HCT116 (cell line): ENCODE data around the gene P2RX7. TPM values are rescaled to one million over a fixed set of nuclear protein-coding genes. Genes with fewer than 3 reads are reported as not detected.
"Not testable (repeated sequence)": the region's sequence is repeated elsewhere in the genome, so short reads cannot be mapped to it uniquely, and the experiment has no call there.

ENCODE experiments used
- ATAC-seq: fragments of 200-7000 bp; cut with Tn5 transposase; 2 replicates; pipeline ENCODE4 v1.9.1; 2020; ENCODE audit warnings: mild to moderate bottlenecking, moderate library complexity
- BruUV-seq: library from RNA; stranded (reverse); fragments of 400-500 nt; replicated peaks from 2 replicates; lab custom pipeline; 2021; lab: Mats Ljungman, UMichigan
- CTCF ChIA-PET: fragments of 300-600 bp; sonication (Branson Sonifier 250); formaldehyde crosslinking; loops from one replicate; lab custom pipeline; 2021; ENCODE audit warnings: antibody characterized with exemption; lab: Charles Lee
- POLR2A ChIA-PET: fragments of 300-600, 350-600 bp; sonication (Branson Sonifier 250); formaldehyde crosslinking; loops from one replicate; lab custom pipeline; 2021; ENCODE audit warnings: antibody characterized with exemption; lab: Charles Lee
- RAD21 ChIA-PET, 2 experiments: fragments of 300-600 bp; sonication (Branson Sonifier 250); formaldehyde crosslinking; loops; one replicate each; lab custom pipeline; 2023; ENCODE audit warnings: low total read pairs in 2 of 2; ENCODE audit not compliant: uncharacterized antibody in 2 of 2, unreplicated experiment in 2 of 2, low non-redundant PET in 1 of 2; lab: Charles Lee
- DNase-seq: peaks from one replicate; pipeline ENCODE4 v3.0.0-alpha.2; 2010; ENCODE audit warnings: low read depth, low spot score
- H2AFZ ChIP-seq: fragments of 200-600 bp; shearing (Covaris generic), sonication (generic); 2 replicates; pipeline ENCODE4 v1.6.1; 2017; ENCODE audit warnings: low read depth, mixed run types, mixed read lengths, antibody characterized with exemption, low read length; ENCODE audit not compliant: poor library complexity, severe bottlenecking
- H3K27ac ChIP-seq: 2 replicates; pipeline ENCODE4 v1.5.1; 2012; ENCODE audit warnings: low read depth, low read length
- H3K27me3 ChIP-seq: fragments of 200-600 bp; sonication (generic); 2 replicates; pipeline ENCODE4 v1.6.1; 2016; ENCODE audit warnings: mixed run types, low read length, mixed read lengths; ENCODE audit not compliant: insufficient read depth
- H3K36me3 ChIP-seq, 2 experiments: fragments of 200-500 bp in 1 of 2; fragments of 200-600 bp in 1 of 2; sonication (Bioruptor generic) in 1 of 2; sonication (generic) in 1 of 2; 2 replicates each; pipeline versions ENCODE4 v1.5.1 to v1.6.1; 2014 to 2016; ENCODE audit warnings: low read length in 2 of 2, inconsistent platforms in 1 of 2, mixed read lengths in 1 of 2, mixed run types in 1 of 2; ENCODE audit not compliant: insufficient read depth in 2 of 2, control insufficient read depth in 1 of 2
- H3K4me1 ChIP-seq, 2 experiments: fragments of 200-600 bp in 1 of 2; sonication (generic) in 1 of 2; 2 replicates each; pipeline versions ENCODE4 v1.5.1 to v1.6.1; 2012 to 2017; ENCODE audit warnings: low read length in 2 of 2, inconsistent platforms in 1 of 2, mild to moderate bottlenecking in 1 of 2, mixed read lengths in 1 of 2, mixed run types in 1 of 2, moderate library complexity in 1 of 2; ENCODE audit not compliant: insufficient read depth in 2 of 2, control insufficient read depth in 1 of 2
- H3K4me2 ChIP-seq: fragments of 200-600 bp; sonication (generic); 2 replicates; pipeline ENCODE4 v1.6.1; 2017; ENCODE audit warnings: mixed run types, low read length, mixed read lengths
- H3K4me3 ChIP-seq, 2 experiments: fragments of 200-600 bp in 1 of 2; sonication (generic) in 1 of 2; replicated peaks in 1 of 2; 2 replicates each; pipeline ENCODE4 v1.5.1; 2011 to 2016; ENCODE audit warnings: low read length in 2 of 2, control low read depth in 1 of 2, low read depth in 1 of 2, mild to moderate bottlenecking in 1 of 2, mixed read lengths in 1 of 2, mixed run types in 1 of 2
- H3K79me2 ChIP-seq: fragments of 200-600 bp; sonication (generic); 2 replicates; pipeline ENCODE4 v1.6.1; 2017; ENCODE audit warnings: mild to moderate bottlenecking, mixed run types, low read length, moderate library complexity, mixed read lengths; ENCODE audit not compliant: insufficient read depth
- H3K9ac ChIP-seq: fragments of 200-600 bp; sonication (generic); 2 replicates; pipeline ENCODE4 v1.6.1; 2016; ENCODE audit warnings: low read length, mixed read lengths
- H3K9me2 ChIP-seq: fragments of 200-600 bp; sonication (generic), shearing (Covaris generic); 2 replicates; pipeline ENCODE4 v1.6.1; 2017; ENCODE audit warnings: mixed run types, mild to moderate bottlenecking, moderate library complexity; ENCODE audit not compliant: insufficient read depth
- H3K9me3 ChIP-seq, 2 experiments: fragments of 200-500 bp in 1 of 2; fragments of 200-600 bp in 1 of 2; sonication (Bioruptor generic) in 1 of 2; sonication (generic) in 1 of 2; 2 replicates each; pipeline ENCODE4 v1.6.1; 2014 to 2017; ENCODE audit warnings: low read length in 2 of 2, mixed read lengths in 2 of 2, inconsistent platforms in 1 of 2, low read depth in 1 of 2, mild to moderate bottlenecking in 1 of 2, mixed run types in 1 of 2, moderate library complexity in 1 of 2; ENCODE audit not compliant: control insufficient read depth in 1 of 2, insufficient read depth in 1 of 2
- H4K20me1 ChIP-seq: fragments of 200-600 bp; sonication (generic), shearing (Covaris generic); 2 replicates; pipeline ENCODE4 v1.6.1; 2017; ENCODE audit warnings: mixed run types, mild to moderate bottlenecking, moderate library complexity; ENCODE audit not compliant: insufficient read depth
- EGR1 ChIP-seq: IDR thresholded peaks from 2 replicates; pipeline ENCODE4 v1.6.1; 2012; ENCODE audit warnings: low read depth
- EZH2phosphoT487 ChIP-seq: fragments of 200-600 bp; IDR thresholded peaks from 2 replicates; pipeline ENCODE4 v1.6.1; 2018; ENCODE audit warnings: antibody characterized with exemption, borderline replicate concordance
- FOSL1 ChIP-seq: IDR thresholded peaks from 2 replicates; pipeline ENCODE4 v1.6.1; 2012; ENCODE audit warnings: low read depth
- JUND ChIP-seq: IDR thresholded peaks from 2 replicates; pipeline ENCODE4 v1.6.1; 2012
- POLR2A ChIP-seq: IDR thresholded peaks from 2 replicates; pipeline ENCODE4 v1.7.0; 2011; ENCODE audit warnings: borderline replicate concordance; ENCODE audit not compliant: insufficient read depth, insufficient read length; ENCODE audit errors: extremely low read depth
- REST ChIP-seq: IDR thresholded peaks from 2 replicates; pipeline ENCODE4 v1.6.1; 2012; ENCODE audit warnings: low read depth
- SIN3A ChIP-seq: IDR thresholded peaks from 2 replicates; pipeline ENCODE4 v1.6.1; 2012; ENCODE audit warnings: low read depth
- YY1 ChIP-seq: IDR thresholded peaks from 2 replicates; pipeline ENCODE4 v1.6.1; 2011; ENCODE audit warnings: low read length, low read depth, moderate library complexity, mild to moderate bottlenecking; ENCODE audit not compliant: insufficient replicate concordance; ENCODE audit errors: extremely low read depth
- ZNF274 ChIP-seq: fragments of 200-500 bp; sonication (Bioruptor generic); IDR thresholded peaks from 2 replicates; pipeline ENCODE4 v1.6.1; 2014; ENCODE audit warnings: mild to moderate bottlenecking, low read depth, low read length, inconsistent platforms
- intact Hi-C: fragments of 100-400 bp; cut with micrococcal nuclease; formaldehyde crosslinking; loops from 2 replicates; pipeline ENCODE4 v1.10.0; 2022
- total RNA-seq: library from RNA; stranded (reverse); gene quantifications from one replicate; pipeline ENCODE4 v1.2.1, GENCODE V29; 2021; ENCODE audit not compliant: unreplicated experiment
- TF ChIP-seq, protein P1 (sequence below), 3 experiments: fragments of 200-600 bp in 1 of 3; sonication (generic) in 1 of 3; IDR thresholded peaks in 2 of 3; conservative IDR thresholded peaks in 1 of 3; 2 replicates each; pipeline ENCODE4 v1.5.1; 2012 to 2017; ENCODE audit warnings: low read depth in 2 of 3, low read length in 2 of 3, antibody characterized with exemption in 1 of 3, borderline replicate concordance in 1 of 3, control low read depth in 1 of 3, mild to moderate bottlenecking in 1 of 3, mixed read lengths in 1 of 3, mixed run types in 1 of 3, moderate library complexity in 1 of 3; ENCODE audit not compliant: insufficient read depth in 1 of 3
- TF ChIP-seq, protein P2 (sequence below): IDR thresholded peaks from 2 replicates; pipeline ENCODE4 v1.6.1; 2011; ENCODE audit warnings: mild to moderate bottlenecking, low read length, moderate library complexity; ENCODE audit not compliant: insufficient replicate concordance; ENCODE audit errors: extremely low read depth

Gene P2RX7
- total RNA-seq, 1 experiment from 2014 or later, result 1.5 TPM

DNA sequence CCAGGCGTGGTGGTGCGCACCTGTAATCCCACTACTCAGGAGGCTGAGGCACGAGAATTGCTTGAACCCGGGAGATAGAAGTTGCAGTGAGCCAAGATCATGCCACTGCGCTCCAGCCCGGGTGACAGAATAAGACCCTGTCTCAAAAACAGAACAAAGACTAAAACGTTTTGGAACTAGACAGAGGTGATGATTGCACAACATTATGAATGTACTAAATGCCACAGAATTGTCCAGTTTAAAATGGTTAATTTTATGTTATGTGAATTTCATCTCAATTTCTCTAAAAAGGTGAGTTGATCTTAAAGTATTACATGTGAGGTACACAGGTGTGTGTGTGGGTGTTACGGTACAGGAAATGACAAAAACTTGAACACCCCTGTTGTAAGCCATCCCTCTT lies 93.7 kb downstream of the P2RX7 start (continued):
- TF ChIP-seq, protein P1, sequence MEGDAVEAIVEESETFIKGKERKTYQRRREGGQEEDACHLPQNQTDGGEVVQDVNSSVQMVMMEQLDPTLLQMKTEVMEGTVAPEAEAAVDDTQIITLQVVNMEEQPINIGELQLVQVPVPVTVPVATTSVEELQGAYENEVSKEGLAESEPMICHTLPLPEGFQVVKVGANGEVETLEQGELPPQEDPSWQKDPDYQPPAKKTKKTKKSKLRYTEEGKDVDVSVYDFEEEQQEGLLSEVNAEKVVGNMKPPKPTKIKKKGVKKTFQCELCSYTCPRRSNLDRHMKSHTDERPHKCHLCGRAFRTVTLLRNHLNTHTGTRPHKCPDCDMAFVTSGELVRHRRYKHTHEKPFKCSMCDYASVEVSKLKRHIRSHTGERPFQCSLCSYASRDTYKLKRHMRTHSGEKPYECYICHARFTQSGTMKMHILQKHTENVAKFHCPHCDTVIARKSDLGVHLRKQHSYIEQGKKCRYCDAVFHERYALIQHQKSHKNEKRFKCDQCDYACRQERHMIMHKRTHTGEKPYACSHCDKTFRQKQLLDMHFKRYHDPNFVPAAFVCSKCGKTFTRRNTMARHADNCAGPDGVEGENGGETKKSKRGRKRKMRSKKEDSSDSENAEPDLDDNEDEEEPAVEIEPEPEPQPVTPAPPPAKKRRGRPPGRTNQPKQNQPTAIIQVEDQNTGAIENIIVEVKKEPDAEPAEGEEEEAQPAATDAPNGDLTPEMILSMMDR (IDR thresholded peaks at IDR 0.05 in 2 of 3, conservative IDR thresholded peaks at IDR 0.05 in 1 of 3; ENCODE audit: borderline replicate concordance in 1 of 3, insufficient read depth in 1 of 3, low read depth in 2 of 3, low read length in 2 of 3), result no peak
- TF ChIP-seq FOSL1 (no peak), SIN3A (no peak), EZH2phosphoT487 (no peak)

DNA sequence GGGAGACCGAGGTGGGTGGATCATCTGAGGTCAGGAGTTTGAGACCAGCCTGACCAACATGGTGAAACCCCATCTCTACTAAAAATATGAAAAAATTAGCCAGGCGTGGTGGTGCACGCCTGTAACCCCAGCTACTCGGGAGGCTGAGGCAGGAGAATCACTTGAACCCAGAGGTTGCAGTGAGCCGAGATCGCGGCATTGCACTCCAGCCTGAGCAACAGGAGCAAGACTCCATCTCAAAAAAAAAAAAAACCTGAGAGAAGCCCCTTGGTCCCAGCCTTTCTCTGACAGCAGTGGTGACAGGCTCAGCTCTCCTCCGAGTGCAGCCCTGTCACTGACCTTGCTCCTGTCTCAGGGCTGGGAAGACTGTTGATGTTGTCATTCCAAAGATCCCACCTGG lies 94.2 kb downstream of the P2RX7 start:
- H4K20me1 ChIP-seq, H3K4me2 ChIP-seq, DNase-seq, H3K9ac ChIP-seq, H2AFZ ChIP-seq, H3K9me2 ChIP-seq, H3K4me3 ChIP-seq, H3K36me3 ChIP-seq, H3K27me3 ChIP-seq, CTCF ChIA-PET, H3K27ac ChIP-seq, RAD21 ChIA-PET, H3K9me3 ChIP-seq, H3K79me2 ChIP-seq, intact Hi-C loops, POLR2A ChIA-PET, BruUV-seq, ATAC-seq: not testable (repeated sequence)
- peaks cover 13 to 20% of the 10 kb centered on the region in 2 experiments for H3K4me1 ChIP-seq

DNA sequence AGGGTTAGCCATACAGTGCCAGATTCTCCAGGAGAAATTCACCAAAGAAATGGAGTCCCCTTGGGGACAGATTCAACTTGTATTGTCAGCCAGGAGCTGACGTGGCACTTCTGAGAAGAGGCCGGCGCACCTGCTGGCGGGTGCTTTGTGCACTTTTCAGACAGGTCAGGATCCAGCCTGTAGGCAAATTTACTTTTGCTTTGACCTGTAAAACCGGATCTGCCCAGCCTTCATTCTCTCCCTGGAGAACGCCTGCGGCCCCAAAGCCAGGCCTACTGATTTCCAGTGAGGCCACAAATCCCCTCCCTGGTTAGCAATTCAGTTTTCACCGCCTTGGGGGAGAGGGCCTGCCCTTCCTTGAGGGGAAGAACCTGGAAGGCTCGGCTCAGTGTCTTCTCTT lies 94.6 kb downstream of the P2RX7 start:
- DNase-seq (no peak), ATAC-seq (no peak)
- Histone ChIP-seq H3K4me2 (no peak overlapping the region), H3K27ac (no peak overlapping the region), H3K4me1 (peaks cover 13 to 20% of the 10 kb centered on the region in 2 experiments), H3K79me2 (no peaks in the 10 kb centered on the region), H3K9me3 (no peaks in the 10 kb centered on the region), H4K20me1 (no peaks in the 10 kb centered on the region), H3K4me3 (no peak overlapping the region), H2AFZ (no peak overlapping the region), H3K27me3 (no peaks in the 10 kb centered on the region), H3K36me3 (peaks cover 0 to 2% of the 10 kb centered on the region in 2 experiments; a peak in 1 of 4 replicates), H3K9ac (no peak overlapping the region), H3K9me2 (no peaks in the 10 kb centered on the region)
- ChIA-PET POLR2A (no interaction called here), CTCF (no interaction called here), RAD21 (no interaction called here)
- intact Hi-C loops, result no loop called here
- no TSS peak for BruUV-seq
- TF ChIP-seq ZNF274 (no peak), POLR2A (no peak), REST (no peak), JUND (no peak), EGR1 (no peak), YY1 (no peak)
- TF ChIP-seq, protein P2, sequence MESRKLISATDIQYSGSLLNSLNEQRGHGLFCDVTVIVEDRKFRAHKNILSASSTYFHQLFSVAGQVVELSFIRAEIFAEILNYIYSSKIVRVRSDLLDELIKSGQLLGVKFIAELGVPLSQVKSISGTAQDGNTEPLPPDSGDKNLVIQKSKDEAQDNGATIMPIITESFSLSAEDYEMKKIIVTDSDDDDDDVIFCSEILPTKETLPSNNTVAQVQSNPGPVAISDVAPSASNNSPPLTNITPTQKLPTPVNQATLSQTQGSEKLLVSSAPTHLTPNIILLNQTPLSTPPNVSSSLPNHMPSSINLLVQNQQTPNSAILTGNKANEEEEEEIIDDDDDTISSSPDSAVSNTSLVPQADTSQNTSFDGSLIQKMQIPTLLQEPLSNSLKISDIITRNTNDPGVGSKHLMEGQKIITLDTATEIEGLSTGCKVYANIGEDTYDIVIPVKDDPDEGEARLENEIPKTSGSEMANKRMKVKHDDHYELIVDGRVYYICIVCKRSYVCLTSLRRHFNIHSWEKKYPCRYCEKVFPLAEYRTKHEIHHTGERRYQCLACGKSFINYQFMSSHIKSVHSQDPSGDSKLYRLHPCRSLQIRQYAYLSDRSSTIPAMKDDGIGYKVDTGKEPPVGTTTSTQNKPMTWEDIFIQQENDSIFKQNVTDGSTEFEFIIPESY, result no peak
